A549 (cell line): ENCODE results near the gene MIA2. TPM values are rescaled to one million over a fixed set of nuclear protein-coding genes. Genes with fewer than 3 reads are reported as not detected.

ENCODE experiments used
- ATAC-seq, 2 experiments: fragments of 200-7000 bp in 1 of 2; fragments of >200 bp in 1 of 2; cut with Nextera tagmentation in 1 of 2; cut with Tn5 transposase in 1 of 2; 3 replicates each; pipeline versions ENCODE4 v1.8.0 to v1.9.1; 2018 to 2020; ENCODE audit warnings: mild to moderate bottlenecking in 1 of 2, moderate library complexity in 1 of 2
- CTCF ChIA-PET: fragments of 300-600 bp; sonication (Branson Sonifier 250); formaldehyde crosslinking; extraction: SDS; loops from one replicate; lab custom pipeline; 2021; ENCODE audit warnings: antibody characterized with exemption, inconsistent platforms; lab: Yijun Ruan, JAX
- POLR2A ChIA-PET: fragments of 350-600 bp; formaldehyde crosslinking; extraction: SDS; loops from one replicate; lab custom pipeline; 2021; ENCODE audit warnings: antibody characterized with exemption, inconsistent platforms; lab: Yijun Ruan, JAX
- DNase-seq, 2 experiments: peaks; one replicate each; pipeline versions ENCODE4 v3.0.0 to v3.0.0-alpha.2; 2011 to 2016; ENCODE audit warnings: low read depth in 1 of 2, low spot score in 1 of 2
- FAIRE-seq: peaks from 2 replicates; lab custom pipeline; 2011; peaks lifted over from hg19 to GRCh38; lab: Jason Lieb, UNC
- H3K27ac ChIP-seq, 2 experiments: fragments of >200 bp; sonication (Bioruptor Twin); formaldehyde crosslinking; 3 replicates each; pipeline ENCODE4 v1.5.1; 2016 to 2017
- H3K4me1 ChIP-seq: fragments of >200 bp; sonication (Bioruptor Twin); formaldehyde crosslinking; 3 replicates; pipeline ENCODE4 v1.6.1; 2016
- H3K4me2 ChIP-seq: fragments of >200 bp; sonication (Bioruptor Twin); formaldehyde crosslinking; 3 replicates; pipeline ENCODE4 v1.6.1; 2016
- H3K4me3 ChIP-seq: fragments of >200 bp; sonication (Bioruptor Twin); formaldehyde crosslinking; 3 replicates; pipeline ENCODE4 v1.5.1; 2016
- H3K9me3 ChIP-seq: fragments of >200 bp; sonication (Bioruptor Twin); formaldehyde crosslinking; 3 replicates; pipeline ENCODE4 v1.6.1; 2016
- CEBPB ChIP-seq, 2 experiments: fragments of >200 bp in 1 of 2; sonication (Bioruptor Twin) in 1 of 2; formaldehyde crosslinking in 1 of 2; IDR thresholded peaks; 2 replicates each; pipeline ENCODE4 v1.6.1; 2012 to 2016
- CHD2 ChIP-seq: fragments of 150-350 bp; IDR thresholded peaks from 2 replicates; pipeline ENCODE4 v1.6.1; 2014; ENCODE audit warnings: low read length; ENCODE audit not compliant: partially characterized antibody
- EHF ChIP-seq: fragments of 250-450 bp; sonication (Bioruptor Pico); IDR thresholded peaks from 2 replicates; pipeline ENCODE4 v1.5.0; 2020; ENCODE audit warnings: mild to moderate bottlenecking
- ESRRA ChIP-seq: fragments of 150-350 bp; IDR thresholded peaks from 2 replicates; pipeline ENCODE4 v1.6.1; 2014; ENCODE audit warnings: mild to moderate bottlenecking, low read length, borderline replicate concordance
- FOSL2 ChIP-seq, 2 experiments: fragments of 450-650 bp in 1 of 2; fragments of >200 bp in 1 of 2; sonication (Bioruptor Twin) in 1 of 2; formaldehyde crosslinking; IDR thresholded peaks; 2 replicates each; pipeline versions ENCODE4 v1.5.0 to v1.6.1; 2016 to 2020; ENCODE audit warnings: mild to moderate bottlenecking in 1 of 2, moderate library complexity in 1 of 2
- FOXS1 ChIP-seq: fragments of 250-450 bp; sonication (Bioruptor Pico); IDR thresholded peaks from 2 replicates; pipeline ENCODE4 v1.5.0; 2020; ENCODE audit warnings: mild to moderate bottlenecking, moderate library complexity
- JUNB ChIP-seq: fragments of >200 bp; sonication (Bioruptor Twin); formaldehyde crosslinking; IDR thresholded peaks from 2 replicates; pipeline ENCODE4 v1.6.1; 2016
- NFE2L2 ChIP-seq: fragments of 150-350 bp; conservative IDR thresholded peaks from 2 replicates; pipeline ENCODE4 v1.6.1; 2014; ENCODE audit warnings: low read length
- NPAS2 ChIP-seq: fragments of 250-450 bp; sonication (Bioruptor Pico); IDR thresholded peaks from 2 replicates; pipeline ENCODE4 v1.8.0; 2022; ENCODE audit warnings: mild to moderate bottlenecking, moderate library complexity, borderline replicate concordance
- POLR2AphosphoS2 ChIP-seq: conservative IDR thresholded peaks from 2 replicates; pipeline ENCODE4 v1.6.1; 2012; ENCODE audit warnings: low read length, improper control_type of control experiment, inconsistent platforms
- RAD21 ChIP-seq, 2 experiments: fragments of >200 bp in 1 of 2; sonication (Bioruptor Twin) in 1 of 2; formaldehyde crosslinking in 1 of 2; IDR thresholded peaks in 1 of 2; conservative IDR thresholded peaks in 1 of 2; 2 replicates in 1 of 2; 3 replicates in 1 of 2; pipeline ENCODE4 v1.6.1; 2012 to 2018; ENCODE audit warnings: inconsistent platforms in 1 of 2
- RARB ChIP-seq: fragments of 250-450 bp; sonication (Bioruptor Pico); IDR thresholded peaks from 2 replicates; pipeline ENCODE4 v1.8.0; 2021; ENCODE audit warnings: mild to moderate bottlenecking, moderate library complexity
- RCOR1 ChIP-seq: fragments of 150-350 bp; IDR thresholded peaks from 2 replicates; pipeline ENCODE4 v1.6.1; 2014; ENCODE audit warnings: antibody characterized with exemption, low read length, low read depth
- SMC3 ChIP-seq: fragments of >200 bp; sonication (Bioruptor Twin); formaldehyde crosslinking; IDR thresholded peaks from 3 replicates; pipeline ENCODE4 v1.6.1; 2018; ENCODE audit warnings: inconsistent platforms
- ZC3H11A ChIP-seq: fragments of 450-650 bp; IDR thresholded peaks from 2 replicates; pipeline ENCODE4 v1.6.1; 2014; ENCODE audit warnings: antibody characterized with exemption, mild to moderate bottlenecking
- ZNF302 ChIP-seq: fragments of 250-450 bp; sonication (Bioruptor Pico); IDR thresholded peaks from 2 replicates; pipeline ENCODE4 v1.9.0; 2021; ENCODE audit warnings: inconsistent platforms, mild to moderate bottlenecking, moderate library complexity
- WGBS: methylation state at CpG from one replicate; pipeline ENCODE4 v1.1.6; 2017; ENCODE audit errors: missing lambda C conversion rate; 5-methylcytosine and 5-hydroxymethylcytosine counted together
- polyA plus RNA-seq, 4 experiments: library from polyadenylated mRNA; depleted of rRNA in 3 of 4; stranded (reverse); fragments of >200 nt; fragmentation: RNase III in 1 of 4; extraction: RNeasy Plus Mini Kit Qiagen cat#74134 plus additional on column Dnase treatment in 1 of 4; gene quantifications; 2 replicates in 3 of 4; 3 replicates in 1 of 4; pipeline ENCODE4 v1.2.3, GENCODE V29; 2011 to 2017
- TF ChIP-seq, protein P1 (sequence below): fragments of 150-350 bp; IDR thresholded peaks from 2 replicates; pipeline ENCODE4 v1.6.1; 2014; ENCODE audit warnings: low read depth, mild to moderate bottlenecking, low read length
- TF ChIP-seq, protein P2 (sequence below): fragments of 200-600 bp; sonication (generic); IDR thresholded peaks from 2 replicates; pipeline ENCODE4 v1.6.1; 2016; ENCODE audit warnings: antibody characterized with exemption, mild to moderate bottlenecking, moderate library complexity
- TF ChIP-seq, protein P3 (sequence below): IDR thresholded peaks from 2 replicates; pipeline ENCODE4 v1.6.1; 2012
- TF ChIP-seq, protein P4 (sequence below): fragments of >200 bp; sonication (Bioruptor Twin); formaldehyde crosslinking; IDR thresholded peaks from 3 replicates; pipeline ENCODE4 v1.5.1; 2016

Gene MIA2
- polyA plus RNA-seq, 2 of the 4 experiments (the other 2 are of a cell fraction): 25.4 to 73.9 TPM

- TF ChIP-seq FOXS1 (CRISPR knock-in tag) (no peak), ZNF302 (no peak), JUNB (no peak), CHD2 (no peak), FOSL2 (IDR thresholded peaks at IDR 0.05) (no peak), FOSL2 (CRISPR knock-in tag; IDR thresholded peaks at IDR 0.05) (no peak), NPAS2 (CRISPR knock-in tag) (no peak)
- TF ChIP-seq, protein P1, sequence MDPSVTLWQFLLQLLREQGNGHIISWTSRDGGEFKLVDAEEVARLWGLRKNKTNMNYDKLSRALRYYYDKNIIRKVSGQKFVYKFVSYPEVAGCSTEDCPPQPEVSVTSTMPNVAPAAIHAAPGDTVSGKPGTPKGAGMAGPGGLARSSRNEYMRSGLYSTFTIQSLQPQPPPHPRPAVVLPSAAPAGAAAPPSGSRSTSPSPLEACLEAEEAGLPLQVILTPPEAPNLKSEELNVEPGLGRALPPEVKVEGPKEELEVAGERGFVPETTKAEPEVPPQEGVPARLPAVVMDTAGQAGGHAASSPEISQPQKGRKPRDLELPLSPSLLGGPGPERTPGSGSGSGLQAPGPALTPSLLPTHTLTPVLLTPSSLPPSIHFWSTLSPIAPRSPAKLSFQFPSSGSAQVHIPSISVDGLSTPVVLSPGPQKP: no peak
- TF ChIP-seq, protein P2, sequence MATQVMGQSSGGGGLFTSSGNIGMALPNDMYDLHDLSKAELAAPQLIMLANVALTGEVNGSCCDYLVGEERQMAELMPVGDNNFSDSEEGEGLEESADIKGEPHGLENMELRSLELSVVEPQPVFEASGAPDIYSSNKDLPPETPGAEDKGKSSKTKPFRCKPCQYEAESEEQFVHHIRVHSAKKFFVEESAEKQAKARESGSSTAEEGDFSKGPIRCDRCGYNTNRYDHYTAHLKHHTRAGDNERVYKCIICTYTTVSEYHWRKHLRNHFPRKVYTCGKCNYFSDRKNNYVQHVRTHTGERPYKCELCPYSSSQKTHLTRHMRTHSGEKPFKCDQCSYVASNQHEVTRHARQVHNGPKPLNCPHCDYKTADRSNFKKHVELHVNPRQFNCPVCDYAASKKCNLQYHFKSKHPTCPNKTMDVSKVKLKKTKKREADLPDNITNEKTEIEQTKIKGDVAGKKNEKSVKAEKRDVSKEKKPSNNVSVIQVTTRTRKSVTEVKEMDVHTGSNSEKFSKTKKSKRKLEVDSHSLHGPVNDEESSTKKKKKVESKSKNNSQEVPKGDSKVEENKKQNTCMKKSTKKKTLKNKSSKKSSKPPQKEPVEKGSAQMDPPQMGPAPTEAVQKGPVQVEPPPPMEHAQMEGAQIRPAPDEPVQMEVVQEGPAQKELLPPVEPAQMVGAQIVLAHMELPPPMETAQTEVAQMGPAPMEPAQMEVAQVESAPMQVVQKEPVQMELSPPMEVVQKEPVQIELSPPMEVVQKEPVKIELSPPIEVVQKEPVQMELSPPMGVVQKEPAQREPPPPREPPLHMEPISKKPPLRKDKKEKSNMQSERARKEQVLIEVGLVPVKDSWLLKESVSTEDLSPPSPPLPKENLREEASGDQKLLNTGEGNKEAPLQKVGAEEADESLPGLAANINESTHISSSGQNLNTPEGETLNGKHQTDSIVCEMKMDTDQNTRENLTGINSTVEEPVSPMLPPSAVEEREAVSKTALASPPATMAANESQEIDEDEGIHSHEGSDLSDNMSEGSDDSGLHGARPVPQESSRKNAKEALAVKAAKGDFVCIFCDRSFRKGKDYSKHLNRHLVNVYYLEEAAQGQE: no peak
Measured at GRCh38 chr14:39423793-39424192, 190.1 kb downstream of the MIA2 start (continued).

DNA sequence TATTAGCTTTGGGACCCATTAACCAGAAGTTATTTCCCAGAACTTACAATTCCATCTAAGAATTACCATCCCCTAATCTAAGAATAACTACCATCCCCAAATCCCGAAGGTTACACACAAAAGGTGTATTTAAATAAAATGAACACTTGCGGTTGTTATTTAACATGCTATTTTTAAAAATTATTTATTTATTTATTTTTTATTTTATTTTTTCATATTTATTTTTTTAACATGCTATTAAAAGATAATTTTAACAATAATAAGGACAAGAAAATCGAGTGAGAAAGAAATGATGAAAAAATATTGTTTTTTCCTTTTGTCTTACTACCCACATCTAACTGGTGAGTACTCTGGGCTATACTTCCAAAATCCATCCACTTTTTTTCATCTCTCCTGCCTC lies 192.2 kb downstream of the MIA2 start:
- CTCF ChIA-PET: interaction anchor here (0.7 to 2.9 kb wide), 19 partner anchors 8 to 325 kb away, joined by 3 to 13 read pairs (median 4); partner anchors contain the start of gene SEC23A
- no peak for TF ChIP-seq POLR2AphosphoS2
- no peak for TF ChIP-seq CEBPB (IDR thresholded peaks at IDR 0.05)
- TF ChIP-seq, protein P3, sequence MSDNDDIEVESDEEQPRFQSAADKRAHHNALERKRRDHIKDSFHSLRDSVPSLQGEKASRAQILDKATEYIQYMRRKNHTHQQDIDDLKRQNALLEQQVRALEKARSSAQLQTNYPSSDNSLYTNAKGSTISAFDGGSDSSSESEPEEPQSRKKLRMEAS: no peak
- no peak for TF ChIP-seq RCOR1
- no peak for TF ChIP-seq EHF
- TF ChIP-seq ZC3H11A: no peak
- TF ChIP-seq ESRRA: no peak
- POLR2A ChIA-PET: interaction anchor here (0.6 to 0.9 kb wide), 3 partner anchors 251 to 323 kb away, joined by 3 to 6 read pairs (median 5); partner anchors contain the start of genes PNN, SEC23A and TRAPPC6B
- Histone ChIP-seq H3K4me3 (no peak overlapping the region), H3K4me2 (peak overlapping the region; percentile 52; the same call in 2 of the 3 replicates), H3K27ac (no peak overlapping the region), H3K4me1 (peaks cover 18% of the 10 kb centered on the region; the same call in 2 of the 3 replicates), H3K9me3 (no peaks in the 10 kb centered on the region)
- ATAC-seq (no peak), FAIRE-seq (no peak), DNase-seq (no peak)
- WGBS: 69% methylated on average over 3 of the region's 3 CpGs

GRCh38 chr14:39426605-39427004 lies 192.9 kb downstream of the MIA2 start:
- no peaks in the 10 kb centered on the region for H3K9me3 ChIP-seq
- ATAC-seq: peak; percentile 40 to 48; a peak in 3 of 6 replicates
- no peak overlapping the region for H3K27ac ChIP-seq
- CTCF ChIA-PET: interaction anchor here (0.5 to 2.9 kb wide), 22 partner anchors 9 to 327 kb away, joined by 3 to 13 read pairs (median 4); partner anchors contain the start of gene SEC23A
- peaks cover 20% of the 10 kb centered on the region; the same call in 2 of the 3 replicates for H3K4me1 ChIP-seq
- peak overlapping the region; percentile 52 for H3K4me2 ChIP-seq
- TF ChIP-seq, protein P4, sequence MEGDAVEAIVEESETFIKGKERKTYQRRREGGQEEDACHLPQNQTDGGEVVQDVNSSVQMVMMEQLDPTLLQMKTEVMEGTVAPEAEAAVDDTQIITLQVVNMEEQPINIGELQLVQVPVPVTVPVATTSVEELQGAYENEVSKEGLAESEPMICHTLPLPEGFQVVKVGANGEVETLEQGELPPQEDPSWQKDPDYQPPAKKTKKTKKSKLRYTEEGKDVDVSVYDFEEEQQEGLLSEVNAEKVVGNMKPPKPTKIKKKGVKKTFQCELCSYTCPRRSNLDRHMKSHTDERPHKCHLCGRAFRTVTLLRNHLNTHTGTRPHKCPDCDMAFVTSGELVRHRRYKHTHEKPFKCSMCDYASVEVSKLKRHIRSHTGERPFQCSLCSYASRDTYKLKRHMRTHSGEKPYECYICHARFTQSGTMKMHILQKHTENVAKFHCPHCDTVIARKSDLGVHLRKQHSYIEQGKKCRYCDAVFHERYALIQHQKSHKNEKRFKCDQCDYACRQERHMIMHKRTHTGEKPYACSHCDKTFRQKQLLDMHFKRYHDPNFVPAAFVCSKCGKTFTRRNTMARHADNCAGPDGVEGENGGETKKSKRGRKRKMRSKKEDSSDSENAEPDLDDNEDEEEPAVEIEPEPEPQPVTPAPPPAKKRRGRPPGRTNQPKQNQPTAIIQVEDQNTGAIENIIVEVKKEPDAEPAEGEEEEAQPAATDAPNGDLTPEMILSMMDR: peak; percentile 54
- TF ChIP-seq SMC3: peak; percentile 34; the same call in 1 of the 3 replicates
- no peak for TF ChIP-seq ZNF302
- TF ChIP-seq RARB: no peak
- no peak for TF ChIP-seq NFE2L2
- peak; percentile 65 to 67 for TF ChIP-seq RAD21 (conservative IDR thresholded peaks at IDR 0.05 in 1 of 2, IDR thresholded peaks at IDR 0.05 in 1 of 2)
- DNase-seq: peak in 1 of 2 experiments; percentile 51
- no peak overlapping the region for H3K4me3 ChIP-seq
- 46% methylated on average over 7 of the region's 7 CpGs for WGBS
- POLR2A ChIA-PET: interaction anchor here (0.6 to 1.4 kb wide), 3 partner anchors 257 to 324 kb away, joined by 3 to 6 read pairs (median 5); partner anchors contain the start of genes SEC23A and TRAPPC6B
- FAIRE-seq: peak; percentile 78
